Neural cell (in vitro differentiated cells): Measurements from ENCODE around the gene C2orf49.

Source experiments
- CTCF ChIP-seq: fragments of 450-650 bp; IDR thresholded peaks from 2 replicates; pipeline ENCODE4 v1.5.1; 2014; ENCODE audit warnings: antibody characterized with exemption, mild to moderate bottlenecking, moderate library complexity; ENCODE audit not compliant: poor library complexity, severe bottlenecking
- MXI1 ChIP-seq: fragments of 450-650 bp; conservative IDR thresholded peaks from 2 replicates; pipeline ENCODE4 v1.6.1; 2014; ENCODE audit warnings: antibody characterized with exemption, mild to moderate bottlenecking; ENCODE audit not compliant: poor library complexity, severe bottlenecking
- POLR2AphosphoS5 ChIP-seq: IDR thresholded peaks from 2 replicates; pipeline ENCODE4 v1.6.1; 2012

GRCh38 chr2:105373344-105373781 is 36.0 kb downstream of the C2orf49 start:
- no peak for TF ChIP-seq MXI1
- no peak for TF ChIP-seq CTCF
- TF ChIP-seq POLR2AphosphoS5 = no peak
